ENCODE data around the gene ERN1.

Gene ERN1

DNA sequence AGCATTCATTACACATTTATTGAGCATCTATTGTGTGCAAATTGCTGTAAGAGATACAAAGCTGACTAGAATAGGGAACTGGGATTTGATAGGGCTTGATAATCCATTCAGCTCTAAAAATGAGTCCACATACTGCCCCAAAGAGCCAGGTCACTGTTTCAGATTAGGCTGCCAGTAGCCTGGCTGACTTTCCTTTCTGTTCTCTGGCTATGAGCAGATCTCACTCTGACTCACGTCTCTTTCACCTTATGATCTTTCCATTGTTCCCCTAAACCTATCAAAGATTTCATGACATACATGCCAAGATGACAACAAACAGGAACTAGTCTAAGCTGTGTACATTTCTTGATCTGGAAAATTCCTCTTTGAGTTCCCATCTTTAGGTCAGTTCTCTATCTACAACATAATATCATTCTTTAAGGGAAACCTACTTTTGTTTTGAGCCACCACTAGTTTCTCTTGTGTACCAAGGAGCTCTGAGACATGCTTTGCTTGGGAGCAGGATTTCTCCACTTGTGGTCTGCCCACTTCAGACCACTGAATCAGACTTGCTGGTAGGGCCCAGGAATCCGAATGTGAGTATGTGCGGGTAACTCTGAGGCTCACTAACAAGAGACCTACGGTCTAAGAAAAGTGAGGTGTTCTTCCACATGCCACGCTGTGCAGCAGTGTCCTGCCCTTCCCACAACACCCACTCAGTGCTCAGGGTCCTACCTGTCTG, 68.6 kb downstream of the ERN1 start:
- no peak for DNase-seq (ENCODE audit: low spot score)

DNA sequence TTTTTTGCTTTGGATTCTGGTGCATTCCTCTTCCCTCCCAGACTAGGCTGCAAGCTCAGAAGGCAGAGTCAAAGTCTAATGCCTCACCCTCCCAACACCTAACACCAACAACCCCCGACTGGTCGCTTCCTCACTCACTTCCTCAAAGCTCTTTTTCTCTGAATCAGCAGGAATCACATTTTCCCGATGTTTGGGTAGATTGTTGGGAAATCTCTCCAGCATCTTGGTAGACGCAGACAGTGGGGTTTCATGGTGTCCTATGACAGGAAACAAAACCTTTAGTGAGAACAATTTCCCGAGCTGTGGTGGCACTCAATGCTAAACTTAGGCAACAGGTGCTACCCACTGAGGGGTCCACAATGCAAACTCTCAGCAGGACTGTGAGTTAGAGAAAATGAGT, 69.6 kb downstream of the ERN1 start:
- DNase-seq (ENCODE audit: low spot score), result no peak

DNA sequence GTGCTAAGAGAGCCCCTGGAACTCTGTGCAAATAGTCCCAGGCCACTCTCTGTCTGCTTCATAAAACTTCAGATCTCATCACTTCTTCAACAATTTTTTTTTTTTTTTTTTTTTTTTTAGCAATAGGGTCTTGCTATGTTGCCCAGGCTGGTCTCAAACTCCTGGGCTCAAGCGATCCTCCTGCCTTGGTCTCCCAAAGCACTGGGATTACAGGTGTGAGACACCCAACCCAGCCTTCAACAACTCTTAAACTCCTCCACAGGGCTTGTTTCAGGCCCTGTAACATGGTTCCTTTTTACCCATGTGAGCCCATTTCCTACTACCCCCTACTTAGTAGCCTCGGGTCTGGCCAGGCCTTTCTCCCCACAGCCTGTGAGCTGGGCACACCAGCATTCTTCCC, 70.2 kb downstream of the ERN1 start:
- DNase-seq (ENCODE audit: low spot score), result no peak

DNA sequence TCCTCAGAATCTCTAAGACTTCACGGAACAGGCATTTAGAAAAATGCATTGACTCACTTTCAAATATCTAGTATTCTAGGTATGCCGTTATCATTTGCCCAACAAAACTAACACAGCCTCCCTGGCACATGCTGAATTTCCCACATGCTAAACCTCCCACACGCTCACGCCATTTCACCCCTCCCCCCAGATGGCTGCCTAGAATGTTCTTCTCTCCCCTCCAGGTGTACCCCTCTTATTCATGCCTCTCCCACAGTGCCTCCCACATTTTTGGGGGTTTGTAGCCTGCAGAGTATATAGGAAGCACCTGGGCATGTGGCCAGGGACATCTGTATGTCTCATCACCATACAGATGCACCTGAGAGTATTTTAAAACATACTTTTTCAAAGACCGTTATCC, 71.3 kb downstream of the ERN1 start:
- no peak for DNase-seq (ENCODE audit: low spot score)

DNA sequence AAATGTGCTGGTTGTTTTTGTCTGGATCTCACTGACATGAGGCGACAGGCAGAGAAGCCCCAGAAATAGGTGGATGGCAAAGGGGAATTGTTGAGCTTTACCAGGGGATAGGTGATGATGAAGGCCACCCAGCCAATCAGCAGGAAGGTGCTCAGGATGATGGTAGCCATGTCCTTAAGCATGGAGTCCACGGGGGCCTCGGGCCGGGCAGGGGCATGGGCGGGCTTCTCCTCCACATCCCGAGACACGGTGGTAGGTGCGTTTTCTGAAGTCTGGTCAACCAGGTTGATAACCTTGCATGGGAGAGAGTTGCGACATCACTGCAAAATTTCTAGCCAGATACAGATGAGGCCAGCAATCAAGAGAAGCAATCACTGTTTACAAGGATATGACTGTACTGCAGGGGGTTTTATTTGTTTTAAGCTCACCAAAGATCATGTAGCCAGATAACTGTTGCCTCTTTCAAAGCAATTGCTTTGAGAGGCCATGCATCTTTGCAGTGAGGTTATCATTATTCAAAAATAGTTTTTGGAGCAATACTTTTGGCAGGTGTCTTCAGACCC, 72.2 kb downstream of the ERN1 start:
- no peak for DNase-seq (ENCODE audit: low spot score)

DNA sequence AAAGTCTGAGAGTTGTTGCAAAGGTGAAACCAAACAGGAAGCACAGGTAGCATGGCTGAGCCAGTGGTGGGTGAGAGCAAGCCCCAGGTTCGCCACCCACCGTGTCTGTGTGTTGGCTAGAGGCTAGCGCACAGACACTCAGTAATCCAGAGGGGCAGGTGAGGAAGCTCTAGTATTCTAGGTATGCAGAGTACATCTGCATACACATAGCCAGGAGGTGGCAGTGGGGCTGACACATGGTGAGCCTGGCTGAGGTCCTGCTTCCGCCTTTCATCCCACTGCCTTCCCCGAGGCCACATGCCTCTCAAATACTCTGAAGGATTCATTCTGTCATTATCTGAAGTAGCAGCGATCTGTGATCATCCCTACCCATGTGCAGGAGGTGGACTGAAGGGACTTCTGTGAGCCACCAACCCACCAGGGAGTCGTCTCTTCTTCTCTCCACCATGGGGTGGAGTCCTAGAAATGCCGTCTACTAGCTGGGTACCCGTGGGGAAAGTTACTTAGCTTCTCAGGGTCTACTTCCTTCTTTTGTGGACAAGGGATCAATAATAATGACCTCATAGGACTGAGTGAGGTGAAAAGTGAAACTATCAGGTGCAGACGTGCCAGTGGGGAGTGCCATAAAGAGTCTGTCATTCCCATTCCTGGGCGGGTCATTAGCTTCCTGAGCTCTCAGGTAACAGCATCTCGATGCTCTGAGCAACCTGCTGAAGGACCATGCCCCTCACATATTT, 73.5 kb downstream of the ERN1 start:
- no peak for DNase-seq (ENCODE audit: low spot score)

DNA sequence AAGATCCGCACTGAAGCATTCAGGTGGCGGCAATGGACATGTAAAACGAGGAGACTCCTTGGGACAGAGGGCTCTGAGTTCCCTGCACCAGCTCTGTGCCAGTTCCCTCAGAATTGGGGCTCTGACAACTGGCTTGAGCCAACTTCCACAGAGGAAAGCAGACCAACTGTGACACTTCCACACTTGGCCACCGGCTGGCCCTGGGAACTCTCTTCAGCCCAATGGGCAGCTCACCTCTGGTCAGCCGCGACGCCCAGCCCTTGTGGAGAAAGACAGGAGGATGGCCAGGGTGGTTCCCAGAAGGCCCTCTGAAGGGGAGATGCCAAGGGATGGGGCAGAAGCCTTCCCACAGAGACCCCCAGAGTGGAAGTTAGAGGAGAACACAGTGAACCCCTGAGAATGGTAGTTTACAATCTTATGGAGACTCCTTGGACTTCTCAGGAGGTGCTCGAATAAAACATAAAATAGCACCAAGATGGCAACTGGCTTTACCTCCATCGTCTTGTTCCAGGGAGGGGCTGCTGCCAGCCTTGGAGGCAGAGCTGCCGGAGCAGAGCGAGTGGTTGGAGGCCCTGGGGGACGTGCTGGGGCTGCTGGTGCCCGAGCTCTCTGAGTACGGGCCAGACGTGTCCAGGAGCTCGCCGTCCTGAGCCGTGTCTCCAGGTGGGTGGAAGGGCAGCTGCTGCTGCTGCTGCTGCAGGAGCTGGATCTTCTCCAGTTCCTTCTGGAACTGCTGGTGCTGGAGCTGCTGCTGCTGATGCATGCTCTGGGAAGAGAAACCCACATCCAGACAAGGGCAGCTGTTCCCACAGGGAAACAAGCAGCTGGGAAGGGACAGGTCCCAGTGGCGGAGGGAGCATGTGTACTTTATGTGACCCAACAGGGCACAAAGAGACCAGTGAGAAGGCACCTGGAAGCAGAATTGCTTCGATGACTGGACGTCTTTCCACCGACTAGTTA, 74.5 kb downstream of the ERN1 start:
- no peak for DNase-seq (ENCODE audit: low spot score)

DNA sequence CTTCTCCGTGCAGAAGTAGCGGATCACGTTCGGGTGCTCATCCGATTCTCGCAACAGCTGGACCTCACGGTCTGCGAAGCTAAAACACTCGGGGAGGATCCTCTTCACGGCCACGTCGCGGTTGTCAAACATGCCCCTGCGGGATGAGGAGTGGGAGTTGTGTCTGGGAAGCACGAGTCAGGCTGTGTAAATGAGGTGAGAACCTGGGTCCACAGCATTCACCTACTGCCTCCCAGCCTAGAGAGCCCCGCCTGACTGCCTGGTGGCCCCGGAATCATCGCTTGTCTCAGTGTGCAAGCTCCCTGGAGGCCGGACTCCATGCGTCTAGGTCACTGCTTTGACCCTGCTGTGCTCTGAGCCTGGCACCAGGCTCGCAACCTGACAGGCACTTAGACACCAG, 75.6 kb downstream of the ERN1 start:
- no peak for DNase-seq (ENCODE audit: low spot score)

DNA sequence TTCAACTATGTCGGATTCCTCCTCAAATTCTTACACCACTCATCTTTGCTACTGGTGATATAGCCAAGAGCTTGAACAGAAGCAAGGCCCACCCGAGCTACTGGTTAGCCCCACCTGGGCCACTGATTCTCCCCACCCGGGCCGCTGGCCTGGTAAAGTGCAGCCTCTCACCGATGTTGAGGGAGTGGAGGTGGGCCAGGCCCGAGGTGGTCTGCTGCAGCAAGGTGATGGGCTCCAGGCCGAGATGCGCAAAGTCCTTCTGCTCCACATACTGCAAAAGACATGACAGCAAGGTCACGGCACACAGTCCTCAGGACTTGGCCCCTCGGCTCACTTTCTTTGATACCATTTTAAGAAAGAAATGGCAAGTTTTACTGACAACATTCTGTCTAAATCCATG, 76.8 kb downstream of the ERN1 start:
- no peak for DNase-seq (ENCODE audit: low spot score)

DNA sequence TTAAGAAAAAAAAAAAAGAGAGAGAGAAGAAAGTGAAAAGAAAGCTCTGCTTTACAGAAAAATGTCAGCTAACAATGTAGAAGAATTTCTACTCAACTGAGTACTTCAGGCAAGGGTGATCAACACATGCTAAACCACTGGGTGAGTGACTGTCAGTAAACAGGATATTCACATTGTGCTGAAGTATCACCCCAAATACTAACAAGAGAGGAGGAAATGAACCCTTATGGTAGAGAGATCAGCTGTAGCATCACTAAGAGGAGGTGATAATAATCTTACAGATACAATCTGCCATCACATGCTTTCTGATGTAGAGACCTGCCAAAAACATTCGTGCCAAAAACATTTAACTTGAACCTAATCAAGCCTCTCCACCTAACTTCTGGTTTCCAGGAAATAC, 78.8 kb downstream of the ERN1 start:
- no peak for DNase-seq (ENCODE audit: low spot score)

DNA sequence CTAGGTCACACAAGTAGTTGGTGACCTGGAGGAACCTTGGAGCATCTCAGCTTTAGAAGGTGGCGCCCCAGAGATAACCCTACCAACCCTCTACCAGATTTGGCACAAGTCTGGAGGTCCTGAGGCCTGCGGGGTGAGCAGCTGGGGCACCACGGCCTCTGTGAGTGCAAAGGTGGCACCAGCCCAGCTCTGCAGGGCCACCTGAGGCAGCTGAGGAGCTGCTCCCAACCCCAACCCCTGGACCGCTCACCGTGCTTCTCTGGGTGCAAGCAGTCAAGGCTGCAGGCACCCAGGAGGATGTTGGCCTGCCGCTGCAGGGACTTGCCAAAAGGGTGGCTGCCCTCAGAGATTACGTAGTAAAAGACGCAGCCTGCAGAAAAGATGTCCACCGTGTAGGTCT, 81.1 kb downstream of the ERN1 start:
- no peak for DNase-seq (ENCODE audit: low spot score)

DNA sequence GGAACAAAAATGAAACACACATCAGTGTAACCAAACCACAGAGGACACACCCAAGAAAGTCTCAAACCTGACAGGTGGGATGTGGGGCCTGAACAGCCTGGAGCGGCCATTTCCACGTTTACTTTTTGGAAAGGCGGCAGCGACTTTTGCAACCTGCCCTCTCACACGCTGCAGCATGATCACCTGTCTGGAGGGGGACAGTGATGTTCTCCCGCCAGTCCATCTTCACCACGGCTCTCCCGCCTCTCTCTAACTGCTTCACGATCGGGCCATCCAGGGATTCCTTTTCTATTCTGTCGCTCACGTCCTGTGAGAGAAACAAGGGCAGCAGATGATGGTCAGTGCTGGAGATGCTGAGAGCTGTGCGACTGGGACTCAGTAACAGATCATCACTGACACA, 84.8 kb downstream of the ERN1 start:
- no peak for DNase-seq (ENCODE audit: low spot score)

DNA sequence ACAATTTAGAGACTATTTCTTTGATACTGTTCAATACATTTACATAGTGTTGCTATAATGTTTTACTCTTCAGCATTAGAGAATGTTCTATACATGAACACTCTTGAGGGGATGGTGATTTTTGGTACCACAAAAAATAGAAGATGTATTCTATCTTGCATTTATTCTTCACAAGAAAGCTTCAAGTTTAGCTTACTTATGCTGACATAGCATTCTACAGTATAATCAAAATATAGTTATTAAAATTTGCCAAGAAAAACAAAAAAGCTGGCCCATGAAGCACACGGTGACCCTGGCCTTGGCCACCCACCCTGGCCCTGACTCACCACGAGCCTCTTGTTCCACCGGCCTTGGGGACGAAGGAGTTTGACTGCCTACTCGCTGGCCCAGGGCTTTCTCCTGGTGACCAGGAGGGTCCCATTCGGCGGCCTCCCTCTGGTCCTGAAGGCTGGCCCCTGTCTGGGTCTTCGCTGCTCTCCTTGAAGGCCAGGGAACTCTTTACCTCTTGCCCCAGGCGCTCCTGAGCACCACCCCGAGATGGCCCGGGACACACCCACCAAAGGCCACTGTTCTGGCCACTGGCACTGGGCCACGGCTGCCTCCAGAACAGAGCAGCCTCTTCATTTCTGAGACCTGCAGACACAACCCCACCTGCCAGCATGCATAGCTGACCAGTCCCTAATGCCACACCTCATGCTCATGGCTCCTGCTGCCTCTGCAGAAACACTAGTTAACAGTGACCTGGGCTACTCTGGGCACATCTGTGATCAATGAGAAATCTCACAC, 87.1 kb downstream of the ERN1 start:
- DNase-seq (ENCODE audit: low spot score), result no peak

DNA sequence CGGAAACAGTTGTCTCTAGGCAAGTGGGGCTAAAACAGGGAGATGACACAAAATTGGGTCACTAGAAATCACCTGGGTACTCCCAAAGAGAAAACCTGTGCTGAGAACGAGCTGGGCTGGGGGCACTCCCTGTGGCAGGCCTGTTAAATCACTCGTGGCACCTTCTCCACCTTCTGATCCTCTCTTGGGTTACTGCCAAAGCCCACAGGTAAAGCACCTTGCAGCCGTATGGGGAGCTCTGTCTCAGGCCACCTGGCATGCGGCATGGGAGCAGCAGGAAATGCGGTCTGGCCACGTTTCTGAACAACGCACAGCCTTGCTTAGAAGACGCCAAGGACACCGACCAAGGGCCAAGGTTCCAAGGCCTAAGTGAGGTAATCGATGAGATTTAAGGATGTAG, 88.0 kb downstream of the ERN1 start:
- DNase-seq (ENCODE audit: low spot score), result no peak

DNA sequence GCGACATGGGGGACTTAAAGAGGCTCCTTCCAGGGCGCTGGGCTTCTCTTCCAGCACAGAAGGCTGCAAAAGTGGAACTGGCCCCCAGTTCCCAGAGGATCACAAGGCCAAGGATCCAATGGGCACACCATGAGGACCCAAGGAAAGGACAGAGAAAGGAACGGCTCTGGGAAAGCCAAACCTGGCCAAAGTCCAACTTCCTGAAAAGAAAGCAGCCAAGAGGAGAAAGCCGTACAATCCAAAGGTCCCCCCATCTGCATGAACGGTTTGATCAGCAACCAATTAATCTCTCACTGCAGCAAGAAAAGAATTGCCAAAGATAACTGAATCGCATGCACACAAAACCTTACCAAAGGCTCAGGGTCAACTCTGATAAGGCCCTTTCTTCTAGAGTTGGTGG, 89.7 kb downstream of the ERN1 start:
- no peak for DNase-seq (ENCODE audit: low spot score)

DNA sequence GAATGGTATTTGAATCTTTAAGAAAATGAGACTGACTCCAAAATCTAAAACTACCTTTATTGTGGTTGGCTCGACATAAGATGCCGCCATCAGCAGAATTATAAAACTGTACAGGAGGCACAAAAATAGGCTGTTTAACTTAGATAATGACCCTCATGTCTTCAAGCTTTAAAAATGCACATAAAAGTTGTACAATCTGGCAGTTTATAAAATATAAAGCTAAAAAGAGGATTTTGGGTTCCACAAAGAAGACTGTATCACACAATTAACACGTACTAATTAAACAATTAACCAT, 90.9 kb downstream of the ERN1 start:
- no peak for DNase-seq (ENCODE audit: low spot score)

DNA sequence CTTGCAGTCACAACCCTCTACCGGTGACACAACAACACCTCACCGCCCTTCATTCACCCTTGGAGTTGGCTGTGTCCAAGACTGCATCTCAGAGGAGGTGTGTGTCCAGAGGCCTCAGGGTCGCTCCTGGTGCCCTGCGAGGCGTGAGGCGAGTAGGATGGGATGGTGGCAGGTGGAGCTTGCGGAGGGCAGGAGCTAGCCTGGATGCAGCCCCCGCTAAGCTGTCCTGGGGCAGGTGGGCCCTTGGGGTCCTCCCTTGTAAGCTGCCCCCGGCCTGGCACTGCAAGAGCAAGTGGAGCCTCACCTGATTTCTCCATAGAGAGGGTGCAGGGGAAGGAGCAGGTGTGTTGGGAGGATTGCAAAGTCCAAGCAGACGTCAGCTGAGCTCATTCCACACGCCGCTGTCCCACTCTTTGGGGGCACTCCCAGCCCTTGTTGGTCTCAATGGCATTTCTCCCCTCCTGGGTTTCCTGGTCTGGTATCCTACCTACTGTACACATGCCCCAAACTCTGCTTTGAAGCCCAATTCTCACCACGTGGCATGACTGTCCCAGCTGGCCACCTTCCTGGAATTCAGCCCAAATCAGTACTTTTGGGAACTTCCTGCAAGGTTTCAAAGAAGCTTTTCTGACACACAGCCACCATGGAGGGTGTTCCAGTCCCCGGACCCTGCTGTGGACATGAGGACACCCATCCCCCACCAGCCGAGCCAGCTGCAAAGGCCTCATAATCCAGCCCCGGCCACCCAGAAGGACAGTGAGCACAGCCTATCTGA, 91.4 kb downstream of the ERN1 start:
- no peak for DNase-seq (ENCODE audit: low spot score)

DNA sequence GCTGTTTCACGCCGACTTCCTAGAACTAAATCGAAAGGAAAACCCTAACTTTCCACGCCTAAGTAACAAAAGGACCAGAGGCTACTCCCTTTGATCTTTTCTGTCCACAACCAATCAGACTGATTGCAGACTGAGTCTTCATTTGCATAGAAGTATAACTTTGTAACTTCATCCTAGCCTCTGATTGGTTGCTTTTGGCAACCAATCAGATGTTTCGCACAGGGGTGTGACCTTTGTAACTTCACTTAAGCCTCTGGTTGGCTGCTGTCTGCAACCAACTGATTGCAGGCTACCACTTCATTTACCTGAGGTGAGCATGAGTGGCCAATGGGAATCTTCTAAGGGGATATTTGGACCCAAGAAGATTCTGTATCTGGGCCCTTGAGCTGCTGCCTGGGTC, 92.1 kb downstream of the ERN1 start:
- DNase-seq (ENCODE audit: low spot score), result no peak

DNA sequence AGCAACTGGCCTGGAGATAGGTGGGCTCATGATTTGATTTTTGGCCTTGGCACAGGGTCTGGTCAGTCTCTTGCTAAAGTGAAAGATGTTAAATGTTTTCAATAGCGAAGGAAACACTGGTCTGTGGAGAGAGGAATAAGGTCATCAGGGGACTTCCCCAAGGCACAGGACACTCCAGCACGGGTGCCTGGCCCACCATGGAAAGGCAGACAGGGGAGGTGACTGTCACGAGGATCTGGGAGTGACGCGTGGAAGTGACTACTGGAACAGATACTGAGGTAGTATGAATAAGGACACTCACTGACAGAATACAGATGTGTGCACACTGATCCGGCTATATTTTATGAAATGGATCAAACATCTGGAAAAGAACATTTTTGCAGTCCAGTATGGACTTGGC, 92.8 kb downstream of the ERN1 start:
- no peak for DNase-seq (ENCODE audit: low spot score)

DNA sequence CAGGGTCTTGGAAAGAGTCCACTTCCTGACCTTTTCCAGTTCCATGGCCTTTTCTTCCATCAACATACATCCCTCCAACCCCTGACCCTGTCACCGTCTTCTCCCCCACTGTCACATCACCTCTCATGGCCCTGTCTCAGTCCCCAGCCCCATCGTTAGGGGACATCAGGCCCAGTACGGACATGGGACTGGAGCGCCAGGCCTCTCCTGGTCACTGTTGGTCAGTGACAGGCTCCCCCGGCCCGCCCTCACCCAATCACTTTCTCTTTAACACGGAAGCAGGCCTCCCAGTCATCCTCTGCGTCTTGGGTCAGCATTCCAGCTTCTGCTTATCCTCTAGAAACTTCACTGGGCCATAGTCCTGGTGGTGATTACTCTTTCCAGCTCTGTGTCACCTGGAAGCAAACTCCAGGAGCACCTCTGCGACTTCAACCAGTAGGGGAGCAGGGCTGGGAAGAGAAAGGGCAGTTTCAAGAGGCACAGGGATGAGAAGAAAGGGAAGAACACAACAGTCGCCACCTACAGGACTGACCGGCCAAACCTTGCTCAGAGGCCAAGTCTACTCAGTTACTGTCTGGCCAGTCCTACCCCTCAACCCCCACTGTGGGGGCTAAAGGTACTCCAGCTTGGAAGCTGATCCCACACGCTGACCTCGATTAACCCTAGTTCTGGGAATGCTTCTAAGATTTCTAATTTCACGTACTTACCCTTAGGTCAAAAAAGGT, 93.6 kb downstream of the ERN1 start:
- DNase-seq (ENCODE audit: low spot score), result no peak
